Activated CD8-positive, alpha-beta memory T cell treated with anti-CD3 and anti-CD28 coated beads for 1 hour (primary cell): ENCODE measurements around the gene SYNE3.

Source experiments
- DNase-seq, 2 donors: peaks; one replicate each; pipeline ENCODE4 v3.0.0-alpha.2; 2020; ENCODE audit warnings: low read depth in 1 of 2; ENCODE audit errors: extremely low read depth in 1 of 2

The SYNE3 gene

DNA sequence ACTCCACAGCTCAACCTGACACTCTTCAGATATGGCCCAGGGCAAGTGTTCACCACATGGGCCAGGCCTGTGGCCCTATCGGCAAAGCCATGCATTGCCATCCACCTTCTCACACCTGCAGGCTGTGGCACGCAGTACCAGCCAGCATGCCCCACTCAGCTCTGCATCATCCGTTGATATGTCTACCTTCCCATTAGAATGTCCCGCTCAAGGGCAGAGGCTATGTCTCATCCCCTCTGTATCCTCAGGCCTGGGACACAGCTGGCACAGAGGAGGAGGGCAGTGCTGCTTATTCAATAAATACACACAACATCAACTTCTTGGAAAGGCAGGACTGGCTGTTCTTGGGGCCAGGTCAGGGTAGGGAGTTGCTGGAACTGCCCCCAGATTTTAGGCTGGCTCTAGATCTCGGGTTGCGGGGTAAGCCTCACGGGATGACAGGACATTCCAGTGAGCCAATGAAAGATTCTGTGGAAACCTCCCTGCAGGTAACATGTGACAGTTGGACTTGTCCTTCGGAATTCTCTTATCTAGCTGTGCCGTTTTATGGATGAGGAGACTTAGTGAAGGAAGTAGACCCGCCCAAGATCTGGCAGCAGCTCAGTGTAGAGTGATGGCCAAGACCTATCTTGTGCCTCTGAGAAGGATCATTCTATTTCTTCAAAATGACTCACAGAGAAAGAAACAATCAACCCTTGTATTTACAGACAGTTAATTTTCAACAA lies 25.6 kb downstream of the SYNE3 start:
- DNase-seq: no peak

DNA sequence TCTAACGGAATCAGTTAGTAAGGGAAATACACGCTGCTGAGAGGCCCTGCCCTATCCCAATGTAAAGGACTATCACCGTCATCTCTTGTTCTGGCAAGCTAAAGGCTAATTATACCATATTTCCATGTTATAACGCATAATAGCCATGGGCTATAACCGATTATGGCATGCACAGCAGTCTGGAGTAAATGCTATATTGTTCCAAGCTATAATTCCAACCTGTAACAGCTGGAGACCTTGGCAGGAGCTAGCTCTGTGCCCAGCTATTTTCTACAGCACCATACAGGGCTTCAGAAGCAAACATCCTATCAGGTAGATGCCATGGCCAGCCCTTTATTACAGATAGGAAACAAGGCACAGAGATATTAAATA lies 26.3 kb downstream of the SYNE3 start:
- no peak for DNase-seq

DNA sequence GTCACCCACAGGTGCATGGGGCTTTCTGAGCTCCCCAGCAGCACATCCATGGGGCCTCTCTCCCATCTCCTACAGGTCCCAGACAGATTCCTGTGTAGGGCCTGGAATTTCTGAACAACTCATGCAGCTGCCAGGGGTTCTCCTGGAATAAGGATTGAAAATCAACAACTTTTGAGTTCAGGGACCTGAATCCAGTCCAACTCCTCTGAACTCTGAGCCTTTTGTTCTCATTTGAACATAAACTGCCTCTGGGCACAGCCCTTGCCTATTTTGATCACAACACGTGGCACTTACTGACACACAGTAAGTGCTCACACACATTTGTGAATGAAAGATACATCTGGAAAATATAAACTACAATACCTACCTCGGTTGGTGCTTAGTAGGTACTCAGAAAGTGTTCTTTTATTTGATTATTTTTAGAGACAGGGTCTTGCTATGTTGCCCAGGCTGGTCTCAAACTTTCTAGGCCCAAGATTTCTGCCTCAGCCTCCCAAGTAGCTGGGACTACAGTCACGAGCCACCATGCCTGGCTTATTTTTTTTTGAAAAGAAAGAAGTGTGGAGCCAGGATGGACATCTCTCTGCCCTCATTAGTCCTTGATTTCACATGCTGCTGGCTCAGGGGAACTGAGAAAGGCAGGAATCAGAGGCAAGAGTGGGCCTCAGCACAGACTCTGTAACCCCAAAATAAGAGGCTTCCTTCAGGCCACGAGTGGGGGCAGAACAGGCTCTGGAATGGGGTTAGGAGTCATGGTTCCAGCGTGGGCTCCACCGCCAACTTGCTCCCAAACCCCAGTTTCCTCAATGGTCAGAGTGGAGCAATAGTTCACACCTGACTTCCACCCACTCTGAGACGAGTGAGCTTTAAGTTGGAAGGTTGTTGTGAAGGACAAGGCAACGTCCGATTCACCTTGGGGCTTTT lies 27.0 kb downstream of the SYNE3 start:
- DNase-seq: no peak

DNA sequence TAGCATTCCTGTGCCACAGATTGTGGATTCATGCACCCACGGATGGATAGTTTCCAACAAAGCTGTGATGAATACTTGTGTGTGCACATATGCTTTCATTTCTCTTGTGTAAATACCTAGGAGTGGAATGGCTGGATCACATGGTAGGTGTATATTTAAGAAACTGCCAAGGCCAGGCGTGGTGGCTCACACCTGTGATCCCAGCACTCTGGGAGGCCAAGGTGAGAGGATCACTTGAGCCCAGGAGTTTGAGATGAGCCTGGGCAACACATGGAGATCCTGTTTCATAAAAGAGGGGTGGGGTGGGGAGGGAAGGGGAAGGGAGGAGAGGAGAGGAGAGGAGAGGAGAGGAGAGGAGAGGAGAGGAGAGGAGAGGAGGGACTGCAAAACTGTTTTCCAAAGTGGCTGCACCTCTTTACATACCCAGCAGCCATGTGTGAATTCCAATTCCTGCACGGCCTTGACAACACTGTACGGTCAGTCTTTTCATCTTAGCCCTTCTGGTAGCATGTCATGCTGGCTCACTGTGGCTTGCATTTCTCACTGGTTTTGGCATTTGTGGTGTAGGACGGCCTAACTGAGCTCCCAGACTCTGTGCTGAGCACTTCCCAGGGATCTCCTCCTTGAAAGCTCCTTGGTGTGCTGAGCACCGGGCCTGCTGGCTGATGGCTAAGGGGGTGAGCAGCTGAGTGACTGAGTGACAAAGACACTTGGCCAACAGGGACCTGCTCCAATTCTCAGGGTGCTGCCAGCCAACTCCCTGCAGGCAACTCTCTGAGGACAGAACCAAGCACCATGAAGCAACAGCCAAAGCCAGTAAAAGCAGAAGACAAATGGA lies 27.9 kb downstream of the SYNE3 start:
- no peak for DNase-seq

DNA sequence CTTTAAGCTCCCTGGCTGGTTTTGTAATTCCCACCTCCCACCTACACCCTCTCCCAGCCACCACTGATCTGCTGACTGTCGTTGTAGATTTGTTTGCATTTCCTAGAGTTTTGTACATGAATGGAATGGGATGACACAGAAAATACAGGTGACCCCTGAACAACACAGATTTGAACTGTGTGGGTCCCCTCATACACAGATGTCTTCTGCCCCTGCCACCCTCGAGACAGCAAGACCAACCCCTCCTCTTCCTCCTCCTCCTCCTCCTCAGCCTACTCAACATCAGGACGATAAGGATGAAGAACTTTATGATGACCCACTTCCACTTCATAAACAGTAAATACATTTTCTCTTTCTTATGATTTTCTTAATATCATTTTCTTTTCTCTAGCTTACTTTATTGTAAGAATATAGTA lies 28.8 kb downstream of the SYNE3 start:
- no peak for DNase-seq

DNA sequence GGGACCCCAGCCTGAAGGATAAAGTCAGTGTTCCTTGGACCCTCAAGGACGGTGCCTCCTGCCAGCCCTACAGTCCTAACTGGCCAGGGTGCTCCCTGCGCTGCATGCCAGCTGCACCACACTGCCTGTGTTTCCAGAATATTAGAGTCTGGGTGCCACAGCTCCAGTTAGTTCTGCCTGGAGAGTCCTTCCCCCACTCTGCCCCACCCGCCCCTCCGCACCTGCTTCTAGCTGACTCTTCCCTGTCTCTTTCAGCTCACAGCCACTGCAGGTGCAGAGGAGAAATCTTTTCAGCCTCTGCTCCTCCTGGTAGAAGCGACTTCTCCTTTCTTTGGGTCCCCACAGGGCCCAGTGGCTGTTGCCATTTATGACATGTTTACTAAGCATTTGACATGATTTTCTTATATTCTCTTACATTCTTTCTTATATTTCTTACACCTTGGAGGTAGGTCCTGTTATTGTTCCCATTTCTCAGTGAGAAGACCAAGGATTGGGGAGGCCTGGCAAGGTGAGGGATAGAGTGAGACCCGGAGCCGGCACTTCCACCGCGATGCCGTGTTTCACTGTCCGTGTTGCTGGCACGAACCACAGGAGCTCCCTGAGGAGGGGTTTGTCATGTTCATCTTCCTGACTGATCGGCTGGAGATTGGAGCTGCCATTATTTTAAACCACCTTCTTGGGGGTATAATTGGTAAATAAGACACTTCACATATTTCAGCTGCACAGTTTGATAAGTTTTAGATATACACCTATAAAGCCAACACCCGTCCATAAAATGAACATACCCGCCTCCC lies 29.4 kb downstream of the SYNE3 start:
- no peak for DNase-seq

DNA sequence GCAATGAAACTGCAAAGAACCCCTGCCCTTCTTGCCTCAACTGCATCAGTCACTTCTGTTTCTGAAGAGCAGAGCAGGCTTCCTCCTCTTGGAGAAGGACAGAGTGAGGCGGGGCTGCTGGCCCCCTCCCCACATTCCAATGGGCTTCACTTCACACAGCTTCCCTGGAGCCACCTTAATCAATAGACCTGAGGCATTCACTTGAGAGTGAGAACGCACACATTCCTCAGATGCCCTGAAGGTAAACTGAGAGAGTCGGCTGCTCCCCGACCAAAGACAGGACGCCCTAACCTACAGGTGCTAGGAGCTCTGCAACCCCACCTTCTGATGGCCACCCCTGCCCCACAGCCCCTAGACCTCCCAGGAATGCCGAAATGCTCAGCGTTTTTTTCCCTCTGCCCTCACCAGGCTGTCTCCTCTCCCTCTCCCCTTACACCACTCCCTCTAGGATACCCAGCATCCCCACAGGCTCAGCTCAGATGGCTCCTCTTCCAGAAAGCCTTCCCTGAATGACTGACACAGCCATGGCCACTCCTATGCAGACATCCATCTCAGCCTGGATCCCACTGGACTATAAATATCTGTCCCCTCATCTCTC lies 31.1 kb downstream of the SYNE3 start:
- no peak for DNase-seq

DNA sequence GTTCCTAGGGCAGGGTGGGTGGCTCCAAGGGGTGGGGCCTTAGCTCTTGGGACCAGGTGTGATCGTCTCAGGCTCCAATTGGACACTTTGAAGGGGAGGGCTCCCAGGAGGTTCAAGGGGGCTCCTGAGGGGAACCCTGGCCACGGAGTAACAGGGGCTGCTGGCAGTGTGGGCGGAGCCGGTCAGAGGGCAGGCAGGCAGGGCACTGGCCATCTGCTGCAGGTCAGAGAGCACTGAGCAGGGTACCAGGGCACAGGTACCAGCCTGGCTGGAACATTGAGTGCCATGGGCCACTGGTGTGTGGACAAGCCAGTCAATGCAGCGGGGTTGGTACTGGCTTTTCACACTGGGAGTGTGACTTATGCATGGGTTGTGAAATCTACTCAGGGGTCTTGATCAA lies 32.2 kb downstream of the SYNE3 start:
- DNase-seq: no peak

DNA sequence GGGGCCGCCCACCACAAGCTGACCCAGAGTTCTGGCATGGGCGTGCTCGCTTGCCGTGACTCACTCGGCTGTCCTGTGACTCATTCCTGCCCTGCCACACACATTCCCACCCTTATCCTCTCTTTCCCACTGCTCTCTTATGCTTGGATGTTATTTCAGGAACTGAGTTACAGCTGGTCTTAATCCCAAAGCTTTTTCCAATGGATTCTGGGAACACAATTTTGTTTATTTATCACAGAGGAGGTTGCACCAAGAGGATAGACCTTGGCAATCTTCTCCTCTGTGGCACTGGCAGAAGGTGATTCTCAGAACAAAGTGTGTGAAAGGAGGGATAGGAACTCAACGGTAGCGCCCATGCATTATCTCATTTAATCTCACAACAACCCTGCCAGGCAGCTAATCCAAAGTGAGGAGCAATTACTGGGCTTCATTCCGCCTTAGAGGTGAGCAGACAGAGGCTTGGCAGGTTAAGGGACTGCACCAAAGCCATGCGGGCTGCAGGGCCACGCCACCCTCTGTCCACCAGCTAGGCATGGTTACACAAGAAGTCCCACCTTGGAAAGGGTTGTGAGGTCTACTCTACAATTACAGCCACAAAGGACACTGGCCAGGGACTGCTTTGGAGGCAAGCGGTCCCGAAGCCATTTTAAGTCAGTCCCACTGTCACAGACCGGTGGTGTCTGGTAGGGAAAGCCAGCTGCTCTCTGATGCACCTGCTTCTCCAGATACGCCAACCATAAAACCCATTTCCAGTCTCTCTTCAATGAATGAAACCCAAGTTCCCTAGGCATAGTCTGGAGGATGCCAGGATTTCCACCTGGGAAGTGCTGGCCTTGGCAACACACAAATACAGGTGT lies 32.9 kb downstream of the SYNE3 start:
- DNase-seq: no peak

DNA sequence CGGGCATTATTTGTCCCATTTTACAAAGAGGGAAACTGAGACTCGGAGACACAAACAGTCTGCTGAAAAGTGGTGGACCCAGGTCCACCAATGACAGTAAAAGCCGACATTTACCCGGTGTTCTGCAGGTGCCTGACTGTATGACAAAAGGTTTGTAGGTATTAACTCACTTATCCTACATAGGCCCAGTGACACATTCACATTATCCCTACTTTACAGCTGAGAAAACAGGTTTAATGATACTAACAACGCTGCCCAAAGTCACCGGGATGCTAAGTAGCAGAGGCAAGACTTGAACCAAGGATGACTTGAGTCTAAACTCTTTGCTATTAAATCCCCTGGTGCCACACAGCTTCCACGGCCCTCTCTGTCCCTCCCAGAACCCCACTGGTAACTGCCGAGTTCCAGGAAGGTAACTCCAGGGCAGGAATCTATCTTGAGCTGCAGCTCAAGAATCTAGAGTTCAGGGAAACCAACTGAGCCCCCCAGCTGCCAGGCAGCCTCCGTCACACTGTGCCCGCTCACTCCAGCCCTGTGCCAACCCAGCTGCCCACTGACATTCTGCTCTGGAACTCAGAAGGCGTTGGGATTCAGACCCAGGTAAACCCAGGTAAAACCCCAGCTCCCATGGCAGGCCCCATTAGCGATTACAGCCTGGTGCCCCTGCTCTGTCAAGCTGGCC lies 33.7 kb downstream of the SYNE3 start:
- DNase-seq: no peak

DNA sequence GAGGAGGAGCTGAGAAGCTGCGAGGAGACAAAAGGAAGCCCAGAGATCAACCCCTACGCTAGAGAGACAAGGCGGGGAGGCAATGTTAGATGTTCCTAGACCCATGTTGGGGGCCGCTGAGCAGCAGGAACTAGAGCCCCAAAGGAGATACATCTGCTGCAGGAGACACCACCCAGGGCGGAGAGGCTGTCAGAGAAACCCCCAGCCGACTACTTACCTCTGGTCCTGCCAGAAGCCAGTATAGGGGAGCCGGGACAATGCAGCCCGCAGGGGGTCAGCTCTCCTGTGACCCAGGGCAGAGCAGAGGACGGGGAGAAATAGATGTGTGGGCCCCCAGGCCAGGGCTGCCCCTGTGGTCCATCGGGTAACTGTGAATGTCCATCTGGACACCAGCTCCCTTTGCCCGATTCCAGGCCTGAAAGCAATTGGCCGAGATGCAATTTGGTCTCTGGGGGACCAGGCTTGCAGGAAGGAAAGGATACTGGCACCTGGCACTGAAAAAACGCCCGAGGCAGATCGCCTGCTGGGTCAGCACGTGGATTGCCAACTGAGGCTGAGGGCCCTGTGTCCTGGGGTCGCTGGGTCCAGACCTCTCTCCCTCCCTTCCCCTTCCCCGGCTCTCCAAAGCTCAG lies 34.9 kb downstream of the SYNE3 start:
- no peak for DNase-seq

DNA sequence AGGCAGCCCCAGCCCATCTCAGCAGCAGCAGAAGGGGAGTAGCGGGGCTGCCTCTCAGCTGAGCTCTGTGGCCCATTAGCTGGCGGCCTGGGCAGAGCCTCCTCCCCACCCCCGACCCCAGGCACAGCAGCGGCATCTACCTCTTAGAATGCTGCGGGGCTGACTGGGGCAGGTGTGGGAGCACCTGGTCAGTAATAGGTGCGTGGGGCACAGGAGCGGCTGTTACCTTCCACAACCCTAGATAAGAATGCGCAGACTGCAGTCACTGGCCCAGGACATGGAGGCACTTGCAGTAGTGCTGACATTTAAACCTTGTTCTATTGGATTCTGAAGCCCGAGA lies 35.6 kb downstream of the SYNE3 start:
- no peak for DNase-seq

DNA sequence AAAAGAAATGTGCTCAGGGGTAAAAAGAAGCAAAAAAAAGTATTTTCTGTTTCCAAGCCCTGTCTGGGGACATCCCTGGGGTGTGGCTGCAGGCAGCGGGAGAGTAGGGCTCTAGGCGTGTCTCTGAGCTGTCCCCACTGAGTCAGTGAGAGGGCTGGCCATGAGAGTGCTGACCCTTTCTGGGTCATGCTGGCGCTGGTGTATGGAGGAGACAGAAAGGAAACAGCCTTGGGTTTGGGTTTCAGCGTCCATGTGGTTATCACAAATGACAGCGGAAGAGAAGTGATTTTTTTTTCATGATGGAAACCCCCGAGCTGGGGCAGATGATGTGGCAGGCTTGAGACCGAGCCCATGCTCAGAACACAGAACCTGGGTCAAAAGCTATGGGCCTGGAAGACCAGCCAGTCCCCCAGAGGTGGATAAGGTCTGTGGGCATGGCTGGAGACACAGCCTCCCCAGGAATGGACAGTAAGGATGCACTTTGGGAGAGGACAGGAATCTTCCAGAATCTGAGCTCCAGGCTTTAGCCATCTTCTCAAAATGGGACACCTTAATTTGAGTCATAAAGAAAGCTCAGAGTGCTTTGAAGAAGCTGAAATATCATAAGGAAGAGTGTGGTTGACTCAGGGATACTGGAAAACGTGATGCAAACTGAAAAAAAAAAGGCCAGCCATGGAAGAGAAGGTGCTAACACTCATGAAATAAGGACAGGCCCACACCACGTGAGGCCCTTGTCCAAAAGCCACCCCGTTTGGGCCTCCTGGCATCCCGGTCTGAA lies 36.2 kb downstream of the SYNE3 start:
- peak in 1 of 2 donors; percentile 3 for DNase-seq

DNA sequence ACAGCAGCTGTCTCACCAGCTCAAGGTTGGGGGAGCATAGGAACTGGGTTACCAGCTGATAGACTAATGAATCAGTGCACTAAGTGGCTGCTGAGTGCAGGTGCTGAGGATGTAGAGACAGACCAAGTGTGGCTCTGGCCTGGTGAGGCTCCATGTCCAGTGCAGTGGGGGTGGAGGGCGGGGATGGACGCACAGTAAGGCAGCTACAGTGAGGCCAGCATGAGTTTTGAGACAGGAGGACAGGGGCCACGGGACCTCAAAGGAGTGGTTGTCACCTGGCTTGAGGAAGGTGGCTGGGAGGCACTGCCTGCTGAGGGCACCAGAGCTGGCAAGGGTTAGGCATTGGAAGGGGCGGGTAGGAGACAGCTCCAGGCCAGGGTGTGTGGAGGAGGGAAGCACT lies 37.0 kb downstream of the SYNE3 start:
- DNase-seq: no peak

DNA sequence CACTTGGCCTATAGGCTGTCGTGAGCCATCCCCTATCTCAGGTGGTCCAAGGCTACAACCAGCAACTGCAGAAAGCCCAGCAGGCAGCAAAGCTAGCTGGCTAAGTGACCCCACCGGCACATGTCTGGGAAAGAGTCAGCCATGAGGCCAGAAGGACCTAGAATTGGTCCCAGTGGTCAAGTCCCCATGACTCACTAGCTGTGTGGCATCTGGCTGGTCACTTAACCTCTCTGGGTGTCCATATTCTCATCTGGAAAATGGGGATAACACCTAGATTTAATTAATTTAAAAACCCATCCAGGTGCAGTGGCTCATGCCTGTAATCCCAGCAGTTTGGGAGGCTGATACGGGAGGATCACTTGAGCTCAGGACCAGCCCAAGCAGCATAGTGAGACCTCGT lies 37.6 kb downstream of the SYNE3 start:
- DNase-seq: no peak

DNA sequence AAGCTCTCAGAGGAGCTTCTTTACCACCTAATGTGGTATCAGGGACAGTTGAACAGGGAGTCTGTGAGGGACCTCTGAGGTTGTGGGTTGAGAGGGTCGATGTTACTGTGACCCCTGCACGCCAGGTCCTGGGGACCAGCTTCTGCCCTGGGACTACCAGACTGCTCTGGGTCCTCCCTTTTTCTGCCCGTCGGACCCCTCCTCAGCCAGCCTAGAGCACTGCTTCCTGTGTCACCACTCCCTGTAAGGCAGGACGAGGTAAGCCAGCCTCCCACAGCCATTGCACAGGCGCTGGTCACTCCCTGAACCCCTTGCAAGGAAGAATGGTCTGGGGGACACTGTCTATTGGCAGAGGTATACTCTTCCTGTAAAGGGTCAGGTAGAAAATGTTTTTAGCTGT lies 38.1 kb downstream of the SYNE3 start:
- DNase-seq: no peak

DNA sequence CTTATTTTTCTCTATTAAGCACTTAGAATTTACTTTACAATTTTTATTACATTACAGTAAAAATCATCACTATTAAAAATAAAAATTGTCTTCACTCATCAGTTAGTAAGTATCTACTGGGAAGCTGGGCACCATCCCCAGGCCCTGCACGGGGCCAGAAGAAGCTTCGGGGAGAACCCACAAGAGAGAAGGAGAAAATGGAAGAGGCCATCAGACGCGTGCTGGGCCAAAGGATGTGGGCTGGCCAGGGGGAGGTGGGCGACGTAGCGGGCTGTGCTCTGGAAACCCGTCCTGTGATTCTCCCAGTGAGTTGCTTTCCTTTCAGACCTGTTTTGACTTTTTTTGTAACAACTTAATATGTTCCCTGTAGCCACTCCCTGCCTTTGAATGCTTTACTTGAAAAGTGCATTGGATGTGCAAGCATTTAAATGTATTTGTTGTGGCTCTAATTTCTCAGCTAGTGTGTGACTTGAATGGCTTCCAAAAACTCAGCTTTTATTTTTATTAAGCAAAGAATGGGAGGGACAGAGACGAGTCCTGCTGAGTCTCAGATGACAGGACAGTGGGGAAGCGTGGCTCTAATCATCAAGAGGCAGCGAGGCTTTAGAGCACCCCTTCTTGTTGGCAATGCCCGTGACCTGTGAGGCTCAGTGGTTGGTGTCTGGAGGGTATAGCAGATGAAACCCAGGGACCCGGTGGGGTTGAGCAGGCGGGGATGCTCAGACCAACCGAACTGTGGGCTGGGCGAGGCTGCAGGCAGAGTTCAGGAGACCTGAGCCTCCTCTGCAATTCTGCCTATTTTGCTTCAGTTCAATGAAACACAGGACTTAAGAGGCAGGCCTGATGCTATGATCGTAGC lies 38.8 kb downstream of the SYNE3 start:
- no peak for DNase-seq
